Measurements from ENCODE around the gene CDC5L. TPM values are rescaled to one million over a fixed set of nuclear protein-coding genes. Genes with fewer than 3 reads are reported as not detected.
"Not testable (repeated sequence)": the region's sequence is repeated elsewhere in the genome, so short reads cannot be mapped to it uniquely, and the experiment has no call there.

Gene CDC5L
- 23.6 and 27.3 TPM in 2 replicates for total RNA-seq

DNA sequence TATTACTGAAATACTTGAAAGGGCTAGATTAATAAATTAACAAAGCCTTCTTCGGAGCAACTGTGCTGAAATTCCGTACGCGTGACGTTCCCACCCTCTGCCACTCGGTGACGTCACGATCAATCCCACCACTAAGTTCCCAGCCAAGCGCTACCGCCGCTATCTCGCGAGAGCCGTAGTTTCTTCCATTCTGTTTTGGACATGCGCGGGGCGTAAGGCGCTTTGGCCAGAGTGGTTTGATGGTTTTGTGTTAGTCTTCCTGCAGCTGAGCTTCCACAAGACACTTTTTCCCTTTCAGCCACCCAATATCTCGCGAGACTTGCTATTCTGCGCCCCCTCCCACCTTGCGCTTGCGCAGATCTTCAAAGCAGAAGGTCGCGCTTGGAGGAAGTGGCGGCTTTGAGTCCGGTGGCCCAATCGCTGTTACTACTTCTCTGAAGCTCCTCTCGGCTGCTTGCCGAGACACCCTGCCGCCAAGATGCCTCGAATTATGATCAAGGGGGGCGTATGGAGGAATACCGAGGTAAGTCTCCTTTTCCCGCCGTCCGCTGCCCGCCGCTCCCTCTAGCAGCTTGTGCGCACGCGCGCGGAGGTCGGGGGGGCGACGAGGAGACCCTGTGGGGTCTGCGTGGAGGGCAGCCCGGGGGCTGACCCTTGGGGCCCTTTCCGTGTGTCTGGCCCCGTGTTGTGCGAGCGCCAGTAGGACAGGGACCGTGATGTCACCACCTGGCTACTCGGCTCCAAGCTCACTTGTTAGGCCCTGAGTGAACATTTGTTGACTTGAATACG is at the start of gene CDC5L:
Gene CDC5L (plus strand): TSS at position 361 of the 789 bp plus-strand sequence. CDS start 118 bp downstream, at position 479.
- peak; percentile 98 for DNase-seq (ENCODE audit: low read depth)

DNA sequence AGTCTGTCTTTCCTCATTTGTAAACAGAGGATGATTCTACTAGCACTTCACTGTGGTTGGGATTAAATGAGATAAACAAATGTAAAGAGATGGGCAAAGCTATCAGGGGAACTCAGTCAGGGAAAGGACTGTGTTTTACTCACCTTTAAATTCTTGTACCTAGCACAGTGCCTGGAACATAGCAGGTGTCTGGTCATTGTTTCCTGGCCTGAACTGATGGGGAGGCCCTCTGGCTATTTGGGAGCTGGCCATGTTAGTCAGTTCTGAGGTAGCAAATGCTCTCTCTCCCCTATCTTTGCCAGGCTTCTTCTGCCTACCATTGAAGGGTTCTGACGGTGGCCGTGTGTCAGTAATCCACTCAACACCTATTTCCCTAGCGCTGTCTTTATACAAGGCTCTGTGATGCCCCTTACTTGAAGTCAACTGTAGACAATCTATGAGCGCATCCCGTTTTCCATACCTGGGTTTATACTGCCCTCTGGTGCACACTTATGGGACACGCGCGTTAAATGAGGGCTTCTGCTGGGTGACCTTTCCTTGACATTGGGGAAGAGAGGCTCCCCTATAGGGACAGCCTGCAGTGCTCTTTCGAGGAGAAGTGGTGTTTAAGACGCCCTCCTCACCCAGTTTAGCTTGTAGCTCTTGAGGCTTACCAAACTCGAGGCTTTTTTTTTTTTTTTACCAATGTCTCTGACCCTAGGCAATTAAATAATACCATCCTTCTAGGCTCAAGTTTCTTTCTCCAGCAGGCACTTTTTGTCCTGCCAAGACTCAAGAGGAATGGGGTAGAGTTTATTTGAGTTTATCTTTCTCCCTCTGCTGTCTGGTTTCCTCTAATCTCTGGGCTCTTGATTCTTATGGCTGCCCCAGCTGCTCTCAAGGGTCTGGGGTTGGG is 49.0 kb upstream of the CDC5L start:
- DNase-seq (ENCODE audit: low read depth) = peak; percentile 46

DNA sequence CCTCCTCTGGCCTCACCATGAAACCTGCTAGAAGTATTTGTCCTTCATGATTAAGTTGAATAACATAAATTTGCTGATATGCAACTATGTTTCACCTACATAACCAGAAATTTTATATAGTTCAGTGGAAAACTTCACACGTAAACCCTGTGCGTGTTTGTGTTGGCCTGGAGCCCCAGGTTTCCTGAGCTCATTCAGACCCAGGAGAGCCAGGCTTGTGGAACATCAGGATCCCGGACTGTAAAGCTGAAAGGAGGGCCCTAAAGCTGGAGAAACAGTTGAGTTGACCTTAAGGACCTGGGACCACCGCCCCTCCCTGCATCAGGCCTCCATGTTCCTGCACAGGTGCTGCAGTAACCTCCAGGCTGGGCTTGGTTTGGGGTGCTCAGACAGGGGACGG is 48.2 kb upstream of the CDC5L start:
- DNase-seq (ENCODE audit: low read depth) = no peak

DNA sequence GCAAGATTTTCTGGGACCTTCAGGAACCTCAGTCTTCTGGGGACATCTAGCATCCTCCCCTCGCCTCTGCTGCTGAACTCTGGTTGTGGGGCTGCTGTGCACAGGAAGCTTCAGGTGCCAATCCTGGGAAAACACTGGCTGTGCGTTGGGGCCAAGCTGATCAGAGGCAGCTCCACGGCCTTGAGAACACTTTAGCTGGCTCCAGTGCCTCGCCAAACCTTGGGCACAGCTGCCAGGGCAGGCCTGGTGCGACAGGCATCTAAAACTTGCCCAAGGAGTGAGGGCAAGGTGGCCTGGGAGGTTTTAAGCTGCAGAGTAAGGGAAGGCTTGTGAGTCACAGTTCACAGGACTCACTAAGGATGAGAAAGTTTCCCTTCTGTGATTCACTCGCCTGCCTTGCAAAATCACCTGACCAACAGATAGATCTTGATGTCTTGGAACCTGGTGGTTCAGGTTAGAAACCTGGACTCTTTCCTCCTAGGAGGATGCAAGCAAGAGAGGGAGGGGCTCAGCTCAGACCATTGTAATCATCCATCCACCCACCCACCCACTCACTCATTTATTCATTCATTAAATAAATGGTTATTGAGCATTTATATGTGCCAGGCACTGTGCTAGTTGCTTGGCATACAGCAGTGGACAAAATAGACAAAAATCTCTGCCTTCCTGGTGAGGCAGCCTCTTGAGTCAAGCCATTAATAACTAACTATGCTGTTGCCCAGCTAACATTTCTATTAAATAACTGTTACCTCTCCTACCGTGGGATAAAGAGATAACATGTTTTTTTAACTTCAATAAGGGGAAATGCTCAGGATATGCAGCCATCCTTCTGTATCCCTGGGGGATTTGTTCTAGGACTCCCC is 47.5 kb upstream of the CDC5L start:
- peak; percentile 93 for DNase-seq (ENCODE audit: low read depth)

DNA sequence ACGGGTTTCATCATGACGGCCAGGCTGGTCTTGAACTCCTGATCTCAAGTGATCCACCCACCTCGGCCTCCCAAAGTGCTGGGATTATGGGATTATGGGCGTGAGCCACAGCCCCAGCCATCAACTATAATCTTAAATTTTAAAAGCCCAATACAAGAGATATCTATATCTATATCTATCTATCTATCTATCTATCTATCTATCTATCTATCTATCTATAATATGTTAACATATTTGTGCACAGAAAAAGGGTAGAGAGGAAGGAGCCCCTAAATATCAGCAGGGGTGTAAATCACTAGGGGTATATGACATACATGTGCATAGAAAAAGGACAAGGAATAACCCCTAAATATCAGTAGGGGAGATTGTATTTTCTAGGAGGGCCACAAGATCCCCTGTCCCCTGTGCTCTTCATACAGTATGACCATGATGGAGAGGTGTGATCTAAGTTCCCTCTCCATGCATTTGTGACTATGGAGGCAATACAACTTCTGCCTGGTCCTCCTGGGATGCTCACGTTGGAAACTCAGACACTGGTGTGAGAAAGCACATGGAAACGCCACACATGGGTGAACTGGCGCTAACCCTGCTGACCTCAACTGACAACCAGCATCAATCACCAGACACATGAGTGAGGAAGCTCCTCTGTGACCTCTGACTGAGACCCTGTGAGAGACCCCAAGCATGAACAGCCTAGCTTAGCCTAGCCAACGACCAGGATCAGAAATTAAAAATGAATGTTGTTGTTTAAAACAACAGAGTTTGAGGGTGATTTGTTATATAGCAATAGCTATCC is 46.2 kb upstream of the CDC5L start:
- peak; percentile 13 for DNase-seq (ENCODE audit: low read depth)

DNA sequence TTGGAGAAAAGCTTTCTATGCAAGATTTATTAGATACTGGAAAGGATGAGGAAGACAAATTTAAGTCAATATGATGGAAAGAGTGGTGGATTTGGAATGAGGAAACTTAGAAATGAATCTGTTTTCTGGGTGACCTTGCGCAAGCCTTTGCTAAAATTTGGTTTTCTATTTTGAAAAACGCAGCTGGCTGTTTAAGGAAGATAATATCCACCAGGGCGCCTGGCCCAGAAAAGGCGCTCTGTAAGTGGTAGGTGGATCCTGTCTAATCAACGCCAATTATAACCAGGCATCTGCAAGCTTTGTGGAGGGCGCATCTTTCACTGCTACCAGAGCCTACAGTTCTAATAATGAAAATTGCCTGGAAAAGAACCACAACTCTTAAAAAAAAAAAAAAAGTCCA is 45.5 kb upstream of the CDC5L start:
- no peak for DNase-seq (ENCODE audit: low read depth)

DNA sequence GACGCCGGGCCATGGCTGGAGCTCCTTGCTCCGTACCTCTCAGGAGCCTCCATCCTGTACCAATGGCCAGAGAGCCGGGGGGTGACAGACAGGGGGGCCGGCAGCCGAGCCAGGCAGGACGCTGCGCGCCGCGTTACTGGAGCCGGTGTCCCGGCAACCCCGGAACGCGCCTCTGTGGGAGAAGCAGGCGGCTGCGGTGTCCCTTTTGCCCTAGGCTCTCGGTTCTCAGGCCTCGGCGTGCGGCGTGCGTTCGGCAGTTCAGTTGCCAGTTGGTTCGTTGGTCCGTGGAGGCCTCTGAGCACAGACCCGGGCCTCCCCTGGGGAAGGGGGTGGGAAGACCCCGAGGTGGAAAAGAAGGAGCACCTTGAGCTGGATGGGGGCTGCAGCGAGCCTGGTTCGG is 45.0 kb upstream of the CDC5L start, which contains the start of gene SPATS1:
Gene SPATS1 (plus strand): TSS at position 162 of the 400 bp plus-strand sequence. CDS start 446 bp downstream, outside the sequence.
- DNase-seq (ENCODE audit: low read depth) = no peak

DNA sequence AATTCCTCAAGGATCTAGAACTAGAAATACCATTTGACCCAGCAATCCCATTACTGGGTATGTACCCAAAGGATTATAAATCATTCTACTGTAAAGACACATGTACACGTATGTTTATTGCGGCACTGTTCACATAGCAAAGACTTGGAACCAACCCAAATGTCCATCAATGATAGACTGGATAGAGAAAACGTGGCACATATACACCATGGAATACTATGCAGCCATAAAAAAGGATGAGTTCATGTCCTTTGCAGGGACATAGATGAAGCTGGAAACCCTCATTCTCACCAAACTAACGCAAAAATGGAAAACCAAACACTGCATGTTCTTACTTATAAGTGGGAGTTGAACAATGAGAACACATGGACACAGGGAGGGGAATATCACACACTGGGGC is 40.7 kb upstream of the CDC5L start:
- not testable (repeated sequence) for DNase-seq (ENCODE audit: low read depth)

DNA sequence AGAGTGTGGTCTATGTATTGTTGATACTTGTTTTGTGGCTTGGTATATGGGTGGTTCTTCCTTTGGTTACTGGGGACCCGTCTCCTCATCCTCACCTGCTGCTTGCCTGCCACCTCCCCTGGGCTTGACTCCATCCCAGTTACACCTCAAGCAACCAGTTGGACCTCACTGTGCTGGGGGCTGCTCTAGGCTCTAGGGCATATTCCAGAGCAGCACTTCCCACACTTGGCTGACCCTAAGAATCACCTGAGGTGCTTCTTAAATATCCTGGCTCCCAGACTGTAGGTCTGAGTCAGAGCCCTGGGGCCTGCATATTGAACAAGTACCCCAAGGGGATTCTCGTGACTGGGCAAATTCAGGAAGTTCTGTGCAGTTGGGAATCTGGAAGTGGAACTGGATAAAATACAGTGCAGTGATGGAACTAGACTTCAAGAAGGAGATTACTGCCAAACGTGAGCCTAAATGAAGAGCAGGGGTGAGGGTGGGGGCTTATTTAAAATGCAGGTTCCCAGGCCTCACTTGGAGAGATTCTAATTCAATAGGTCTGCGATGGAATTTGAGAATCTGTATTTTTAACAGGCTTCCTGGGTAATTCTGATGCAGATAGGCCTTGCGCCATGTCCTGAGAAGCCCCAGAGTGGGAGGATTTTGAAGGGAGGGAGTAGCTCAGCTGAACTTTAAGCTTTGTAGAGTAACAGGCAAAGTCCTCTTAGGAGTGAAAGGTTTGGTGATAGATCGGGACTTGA is 37.4 kb upstream of the CDC5L start:
- peak; percentile 9 for DNase-seq (ENCODE audit: low read depth)

DNA sequence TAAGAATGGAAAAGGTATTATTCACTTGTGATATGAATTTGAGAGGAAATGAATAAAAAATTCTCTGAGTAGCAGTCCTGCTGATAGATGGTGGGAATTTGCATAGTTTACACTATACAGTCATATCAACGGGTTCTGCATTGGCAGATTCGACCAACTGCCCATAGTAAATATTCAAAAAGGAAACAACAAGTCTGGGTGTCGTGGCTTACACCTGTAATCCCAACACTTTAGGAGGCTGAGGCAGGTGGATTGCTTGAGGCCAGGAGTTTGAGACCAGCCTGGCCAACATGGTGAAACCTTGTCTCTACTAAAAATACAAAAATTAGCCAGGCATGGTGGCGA is 36.9 kb upstream of the CDC5L start:
- DNase-seq (ENCODE audit: low read depth) = not testable (repeated sequence)

DNA sequence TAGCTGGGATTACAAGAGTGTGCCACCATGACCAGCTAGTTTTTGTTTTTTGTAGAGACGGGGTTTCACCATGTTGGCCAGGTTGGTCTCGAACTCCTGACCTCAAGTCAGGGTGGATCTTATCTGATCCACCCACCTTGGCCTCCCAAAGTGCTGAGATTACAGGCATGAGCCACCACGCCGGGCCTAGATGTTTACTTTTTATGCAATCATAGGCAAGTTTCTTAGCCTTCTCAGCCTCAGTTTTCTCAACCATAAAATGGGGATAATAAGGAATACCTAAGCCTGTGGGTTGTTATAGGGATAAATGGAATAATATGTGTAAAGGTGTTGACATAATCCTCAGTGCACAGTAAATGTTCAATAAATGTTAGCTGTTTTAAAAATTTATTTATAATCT is 35.2 kb upstream of the CDC5L start:
- DNase-seq (ENCODE audit: low read depth) = no peak

DNA sequence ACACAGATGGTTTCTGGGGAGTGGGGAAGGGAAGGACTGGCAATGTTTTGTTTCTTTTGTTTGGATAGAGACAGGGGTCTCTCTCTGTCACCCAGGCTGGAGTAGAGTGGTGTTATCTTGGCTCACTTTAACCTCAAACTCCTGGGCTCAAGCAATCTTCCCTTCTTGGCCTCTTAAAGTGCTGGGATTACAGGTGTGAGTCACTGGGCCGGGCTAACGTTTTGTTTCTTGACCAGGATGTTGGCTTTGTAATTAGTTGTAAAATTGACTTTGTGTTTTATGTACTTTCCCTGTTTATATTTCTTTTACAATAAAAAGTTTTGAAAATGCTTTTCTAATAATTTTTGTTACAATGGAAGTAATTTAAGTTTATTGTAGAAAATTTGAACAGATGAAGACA is 34.2 kb upstream of the CDC5L start:
- no peak for DNase-seq (ENCODE audit: low read depth)

DNA sequence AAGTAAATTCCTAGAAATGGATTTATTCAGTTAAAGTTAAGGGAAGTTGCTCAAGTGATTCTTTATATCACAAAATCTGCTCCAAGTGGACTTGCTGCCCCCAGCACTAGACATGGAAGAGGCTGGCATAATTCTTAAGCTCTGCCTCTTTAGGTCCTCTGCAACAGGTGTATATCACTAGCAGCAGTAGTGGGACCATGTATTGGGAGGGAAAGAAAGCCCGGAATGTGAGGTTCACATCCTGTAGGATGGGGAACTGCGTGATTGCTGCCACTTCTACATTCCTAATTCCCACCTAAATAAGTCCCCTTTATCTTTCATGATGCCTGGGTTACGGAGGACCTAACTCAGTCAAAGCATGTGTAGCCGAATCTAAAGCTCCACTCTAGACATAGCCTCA is 31.9 kb upstream of the CDC5L start:
- DNase-seq (ENCODE audit: low read depth) = no peak

DNA sequence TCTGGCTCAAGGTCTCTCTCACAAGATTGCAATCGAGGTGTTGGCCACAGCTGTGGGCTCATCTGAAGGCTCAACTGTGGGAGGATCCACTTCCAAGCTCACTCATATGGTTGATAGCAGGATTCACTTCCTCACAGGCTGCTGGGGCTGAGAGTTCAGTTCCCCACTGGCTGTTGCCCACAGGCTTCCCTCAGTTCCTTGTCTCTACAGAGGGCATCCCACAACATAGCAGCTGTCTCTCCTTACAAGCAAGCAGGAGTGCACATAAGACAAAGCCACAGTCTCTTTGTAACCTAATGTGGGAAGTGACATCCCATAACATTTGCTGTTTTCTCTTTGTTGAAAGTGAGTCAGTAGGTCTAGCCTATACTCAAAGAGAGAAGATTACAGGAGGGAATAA is 31.0 kb upstream of the CDC5L start:
- no peak for DNase-seq (ENCODE audit: low read depth)

DNA sequence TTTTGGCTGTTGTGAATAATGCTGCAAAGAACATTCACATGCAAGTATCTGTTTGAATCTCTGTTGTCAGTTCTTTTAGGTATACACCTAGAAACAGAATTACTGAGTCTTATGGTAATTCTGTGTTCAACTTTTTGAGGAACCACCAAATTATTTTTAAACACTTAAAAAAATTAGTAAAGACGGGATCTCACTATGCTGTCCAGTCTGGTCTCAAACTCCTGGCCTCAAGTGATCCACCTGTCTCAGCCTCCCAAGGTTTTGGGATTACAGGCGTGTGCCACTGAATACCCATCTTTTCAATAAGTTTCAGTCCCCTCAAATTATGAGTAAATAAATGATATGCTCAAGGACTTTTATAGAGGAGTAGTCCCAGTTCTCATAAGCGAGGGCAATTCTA is 27.5 kb upstream of the CDC5L start:
- DNase-seq (ENCODE audit: low read depth) = no peak

DNA sequence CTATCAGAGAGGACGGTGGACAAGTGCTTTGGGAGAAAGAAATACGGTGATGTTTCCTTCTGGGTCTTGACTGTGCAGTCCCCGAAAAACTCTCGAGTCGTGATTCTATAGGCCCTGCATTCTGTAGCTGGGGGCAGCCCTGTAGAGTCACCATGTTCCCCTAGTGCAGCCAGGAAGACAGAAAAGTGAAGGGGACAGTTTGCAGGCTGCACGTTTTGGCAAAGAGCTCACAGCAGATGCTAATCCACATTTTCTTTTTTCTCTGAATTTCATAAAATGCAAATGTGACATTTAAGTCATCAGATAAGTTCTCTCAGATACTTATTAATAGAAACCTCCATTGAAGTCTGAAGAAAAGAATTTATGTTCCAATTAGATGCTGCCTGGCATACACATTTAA is 25.6 kb upstream of the CDC5L start:
- no peak for DNase-seq (ENCODE audit: low read depth)

DNA sequence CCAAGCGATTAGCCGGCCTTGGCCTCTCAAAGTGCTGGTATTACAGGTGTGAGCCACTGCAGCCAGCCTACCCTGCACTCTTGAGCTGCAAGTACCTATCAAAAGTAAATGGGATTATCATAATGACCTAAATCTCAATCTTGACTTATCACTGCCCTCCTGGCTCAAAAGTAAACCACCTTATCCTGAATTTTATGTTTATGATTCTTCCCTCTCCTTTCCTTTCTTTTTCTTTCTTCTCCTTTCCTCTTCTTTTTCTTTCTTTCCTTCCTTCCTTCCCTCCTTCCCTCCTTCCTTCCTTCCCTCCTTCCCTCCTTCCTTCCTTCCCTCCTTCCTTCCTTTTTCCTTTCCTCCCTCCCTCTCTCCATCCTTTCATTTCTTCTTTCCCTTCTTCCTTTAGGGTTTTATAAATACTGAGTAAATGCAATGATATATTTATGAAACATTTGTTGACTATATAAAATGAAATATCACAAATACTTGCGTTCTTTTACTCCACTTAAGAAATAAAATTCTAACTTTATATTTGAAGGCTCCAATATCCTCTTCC is 24.1 kb upstream of the CDC5L start:
- no peak for DNase-seq (ENCODE audit: low read depth)

DNA sequence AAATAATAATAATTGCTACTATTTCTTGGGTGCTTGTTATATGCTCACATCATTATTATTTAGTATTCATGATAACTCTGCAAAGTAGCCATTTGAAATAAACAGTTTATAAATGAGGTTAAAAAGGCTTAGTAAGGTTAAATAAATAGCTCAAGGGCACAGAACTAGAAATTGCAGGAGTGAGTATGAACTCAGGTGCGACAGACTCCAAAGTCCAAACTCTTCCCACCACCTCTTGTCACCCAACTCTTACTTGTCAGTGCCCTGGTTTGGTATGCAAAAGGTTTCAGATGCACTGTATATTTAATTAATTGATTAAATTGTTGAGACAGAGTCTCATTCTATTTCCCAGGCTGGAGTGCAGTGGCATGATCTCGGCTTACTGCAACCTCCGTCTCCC is 20.7 kb upstream of the CDC5L start:
- DNase-seq (ENCODE audit: low read depth) = no peak

DNA sequence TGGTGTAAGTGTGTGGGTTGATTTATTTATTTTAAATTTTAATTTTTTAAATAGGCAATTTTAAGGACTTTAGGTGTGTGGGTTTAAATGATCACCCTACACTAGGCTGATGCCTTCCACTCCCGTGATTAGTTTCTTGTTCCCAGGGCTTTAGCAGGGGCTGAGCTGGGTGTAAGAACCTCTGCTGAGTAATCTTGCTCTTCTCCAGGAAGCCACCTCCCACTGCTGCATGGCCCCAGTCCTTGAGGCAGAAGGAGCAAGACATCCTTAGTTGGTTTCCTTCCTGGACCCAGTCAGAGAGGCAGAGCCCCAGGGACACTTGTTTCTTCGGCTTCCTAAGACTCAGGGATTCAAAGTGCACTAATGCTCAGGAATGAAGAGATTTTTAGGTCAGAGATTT is 19.8 kb upstream of the CDC5L start:
- DNase-seq (ENCODE audit: low read depth) = no peak

DNA sequence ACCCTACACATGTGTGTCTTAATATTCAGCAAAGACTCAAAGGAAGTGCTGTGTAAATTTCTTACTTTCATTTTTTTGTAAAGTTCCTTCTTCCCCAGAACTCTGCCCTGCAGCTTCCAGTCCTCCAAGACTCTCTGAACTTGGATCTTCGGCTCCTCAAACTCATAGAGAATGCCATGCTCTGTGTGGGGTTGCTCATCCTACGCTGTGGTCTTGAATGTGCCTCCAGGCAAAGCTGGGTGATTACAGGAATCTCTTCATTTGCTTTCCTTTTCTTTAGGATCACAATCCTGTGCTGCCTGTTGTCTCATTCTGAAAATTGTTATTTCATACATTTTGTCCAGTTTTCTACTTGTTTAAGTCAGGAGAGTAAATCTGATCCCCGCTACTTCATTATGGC is 14.5 kb upstream of the CDC5L start:
- DNase-seq (ENCODE audit: low read depth) = no peak

Measured in renal cortical epithelial cell (primary cell).